Measurements from ENCODE around the gene DCN.

DNA sequence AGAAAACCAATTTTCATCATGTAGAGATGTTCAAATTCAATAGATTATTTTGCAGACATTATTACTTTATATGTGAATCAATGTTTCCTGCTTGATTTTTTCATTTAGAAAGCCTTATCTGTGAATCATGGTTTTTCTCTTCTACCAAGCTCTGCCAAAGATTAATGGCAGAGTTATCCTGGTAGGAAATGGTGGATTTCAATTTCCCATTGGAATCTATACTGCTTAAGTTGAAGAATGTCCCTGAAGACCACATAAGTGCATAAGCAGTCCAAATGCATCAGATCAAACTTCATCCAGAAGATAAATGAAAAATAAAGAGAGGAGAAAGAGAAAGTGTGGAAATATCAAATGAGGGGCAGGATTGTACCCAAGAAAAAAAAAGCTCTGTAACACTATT lies 76.3 kb downstream of the DCN start:
- TF ChIP-seq CTCF (IDR thresholded peaks at IDR 0.05) (no peak), POLR2A (IDR thresholded peaks at IDR 0.05) (no peak)
